OCI-LY3 (cell line): ENCODE data around the gene DPP10.

Source experiments
- H2AFZ ChIP-seq: fragments of 200-600, 300-600 bp; shearing (Covaris generic); 2 replicates; pipeline ENCODE4 v1.6.0; 2014; ENCODE audit warnings: antibody characterized with exemption, low read depth, low read length
- H3K27ac ChIP-seq: fragments of 200-600, 300-600 bp; sonication (generic); 2 replicates; pipeline ENCODE4 v1.5.1; 2014; ENCODE audit warnings: mild to moderate bottlenecking, low read length, moderate library complexity, mixed read lengths
- H3K27me3 ChIP-seq: fragments of 200-600, 300-600 bp; sonication (generic); 2 replicates; pipeline ENCODE4 v1.6.1; 2014; ENCODE audit warnings: low read depth, low read length, mixed read lengths
- H3K36me3 ChIP-seq: fragments of 200-600, 300-600 bp; sonication (generic); replicated peaks from 2 replicates; pipeline ENCODE3; 2014; ENCODE audit warnings: low read depth, low read length, mixed read lengths
- H3K4me1 ChIP-seq: fragments of 300-600, 200-600 bp; sonication (generic); 2 replicates; pipeline ENCODE4 v1.6.1; 2014; ENCODE audit warnings: low read length, mixed read lengths
- H3K4me2 ChIP-seq: fragments of 200-600, 300-600 bp; sonication (generic); 2 replicates; pipeline ENCODE4 v1.6.1; 2014; ENCODE audit warnings: low read length, mixed read lengths
- H3K4me3 ChIP-seq: fragments of 300-600, 200-600 bp; sonication (generic); 2 replicates; pipeline ENCODE4 v1.5.1; 2014; ENCODE audit warnings: antibody characterized with exemption, mild to moderate bottlenecking, low read length, moderate library complexity
- H3K79me2 ChIP-seq: fragments of 300-600, 200-600 bp; shearing (Covaris generic); 2 replicates; pipeline ENCODE4 v1.6.1; 2014; ENCODE audit warnings: mild to moderate bottlenecking, low read length, mixed read lengths
- H3K9ac ChIP-seq: fragments of 300-600, 200-600 bp; shearing (Covaris generic); 2 replicates; pipeline ENCODE4 v1.6.0; 2014; ENCODE audit warnings: mild to moderate bottlenecking, low read length, moderate library complexity
- H3K9me3 ChIP-seq: fragments of 200-600, 300-600 bp; shearing (Covaris generic); 2 replicates; pipeline ENCODE4 v1.6.1; 2014; ENCODE audit warnings: low read length, mixed read lengths; ENCODE audit not compliant: insufficient read depth
- H4K20me1 ChIP-seq: fragments of 200-600, 300-600 bp; sonication (generic); 2 replicates; pipeline ENCODE4 v1.6.1; 2016; ENCODE audit warnings: low read length, mixed read lengths; ENCODE audit not compliant: insufficient read depth
- CTCF ChIP-seq: fragments of 200-600, 300-600 bp; sonication (generic); IDR thresholded peaks from 2 replicates; pipeline ENCODE4 v1.5.1; 2014; ENCODE audit warnings: antibody characterized with exemption, low read length, low read depth
- EZH2phosphoT487 ChIP-seq: fragments of 200-600 bp; shearing (Covaris generic); IDR thresholded peaks from 2 replicates; pipeline ENCODE4 v1.6.1; 2018; ENCODE audit warnings: antibody characterized with exemption, mixed run types, low read depth

DPP10 gene

GRCh38 chr2:114598329-114598728, 155.9 kb downstream of the DPP10 start:
- no peak overlapping the region for H3K27ac ChIP-seq
- no peaks in the 10 kb centered on the region for H4K20me1 ChIP-seq
- no peak for TF ChIP-seq CTCF
- TF ChIP-seq EZH2phosphoT487, result no peak
- no peak overlapping the region for H2AFZ ChIP-seq
- H3K4me1 ChIP-seq, result no peaks in the 10 kb centered on the region
- no peaks in the 10 kb centered on the region for H3K79me2 ChIP-seq
- H3K9ac ChIP-seq, result no peak overlapping the region
- no peaks in the 10 kb centered on the region for H3K9me3 ChIP-seq
- no peaks in the 10 kb centered on the region for H3K36me3 ChIP-seq
- H3K4me2 ChIP-seq, result no peak overlapping the region
- no peaks in the 10 kb centered on the region for H3K27me3 ChIP-seq
- H3K4me3 ChIP-seq, result no peak overlapping the region

DNA sequence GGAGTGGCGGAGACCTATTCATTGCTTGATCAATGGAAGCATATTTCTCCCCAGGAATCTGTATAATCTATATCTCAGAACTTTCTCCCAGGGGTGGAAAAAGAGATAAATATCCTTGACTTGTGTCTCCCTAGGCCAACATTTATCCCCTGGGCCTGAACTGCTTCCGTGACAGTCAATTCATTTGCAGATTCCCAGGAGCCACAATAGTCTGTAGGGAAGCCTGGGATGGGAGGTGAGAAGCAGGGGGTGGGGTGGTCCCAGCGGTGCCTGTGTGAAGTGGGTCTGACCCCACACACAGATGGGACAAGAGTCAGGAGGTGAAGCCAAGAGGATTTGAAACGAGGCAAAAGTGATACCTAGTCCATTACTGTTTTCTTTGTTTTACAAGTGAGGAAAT, 166.8 kb downstream of the DPP10 start:
- no peaks in the 10 kb centered on the region for H4K20me1 ChIP-seq
- no peak overlapping the region for H3K4me2 ChIP-seq
- no peak overlapping the region for H2AFZ ChIP-seq
- H3K79me2 ChIP-seq, result no peaks in the 10 kb centered on the region
- no peaks in the 10 kb centered on the region for H3K36me3 ChIP-seq
- TF ChIP-seq EZH2phosphoT487, result no peak
- TF ChIP-seq CTCF, result no peak
- no peak overlapping the region for H3K4me3 ChIP-seq
- no peaks in the 10 kb centered on the region for H3K27me3 ChIP-seq
- no peaks in the 10 kb centered on the region for H3K9me3 ChIP-seq
- H3K27ac ChIP-seq, result no peak overlapping the region
- no peaks in the 10 kb centered on the region for H3K4me1 ChIP-seq
- no peak overlapping the region for H3K9ac ChIP-seq

DNA sequence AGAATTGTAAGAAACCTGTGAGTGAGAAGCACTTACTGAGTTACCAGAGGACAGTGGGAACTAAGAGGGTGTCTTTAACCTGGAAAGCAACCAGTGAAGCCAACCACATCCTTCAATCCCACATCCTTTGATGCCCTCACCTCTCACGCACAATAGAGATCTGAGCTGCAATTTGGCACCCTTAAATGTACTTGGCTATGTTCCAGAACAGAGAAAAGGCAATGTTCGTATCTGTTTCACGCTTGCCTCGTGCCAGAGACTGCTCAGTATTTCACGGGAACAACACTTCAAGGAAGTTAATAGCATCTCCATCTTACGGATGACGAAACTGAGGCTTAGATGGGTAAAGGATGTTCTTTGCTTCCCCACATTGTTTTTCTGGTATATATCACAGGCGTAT, 167.4 kb downstream of the DPP10 start:
- H4K20me1 ChIP-seq, result no peaks in the 10 kb centered on the region
- TF ChIP-seq EZH2phosphoT487 (no peak), CTCF (no peak)
- no peak overlapping the region for H2AFZ ChIP-seq
- H3K36me3 ChIP-seq, result no peaks in the 10 kb centered on the region
- H3K27me3 ChIP-seq, result no peaks in the 10 kb centered on the region
- no peaks in the 10 kb centered on the region for H3K4me1 ChIP-seq
- no peak overlapping the region for H3K9ac ChIP-seq
- H3K4me3 ChIP-seq, result no peak overlapping the region
- no peaks in the 10 kb centered on the region for H3K9me3 ChIP-seq
- no peak overlapping the region for H3K4me2 ChIP-seq
- no peak overlapping the region for H3K27ac ChIP-seq
- H3K79me2 ChIP-seq, result no peaks in the 10 kb centered on the region

- no peak overlapping the region for H3K4me2 ChIP-seq
- no peak overlapping the region for H2AFZ ChIP-seq
- no peaks in the 10 kb centered on the region for H4K20me1 ChIP-seq
These were observed 168.2 kb downstream of the DPP10 start for GRCh38 chr2:114610677-114611076.

More at GRCh38 chr2:114610677-114611076, 168.2 kb downstream of the DPP10 start:
- Histone ChIP-seq H3K79me2 (no peaks in the 10 kb centered on the region), H3K9ac (no peak overlapping the region), H3K27me3 (no peaks in the 10 kb centered on the region), H3K36me3 (no peaks in the 10 kb centered on the region), H3K27ac (no peak overlapping the region), H3K4me1 (no peaks in the 10 kb centered on the region), H3K9me3 (no peaks in the 10 kb centered on the region), H3K4me3 (no peak overlapping the region)
- TF ChIP-seq CTCF, result no peak
- no peak for TF ChIP-seq EZH2phosphoT487
